Activated CD4-positive, alpha-beta T cell treated with anti-CD3 and anti-CD28 coated beads for 36 hours (primary cell): ENCODE results near the gene CNTN4. TPM values are rescaled to one million over a fixed set of nuclear protein-coding genes. Genes with fewer than 3 reads are reported as not detected.
"Not testable (repeated sequence)": the region's sequence is repeated elsewhere in the genome, so short reads cannot be mapped to it uniquely, and the experiment has no call there.

Source experiments
- ATAC-seq: fragments of 200-7000 bp; cut with Tn5 transposase; one replicate; pipeline ENCODE4 v1.10.0; 2021; ENCODE audit warnings: mild to moderate bottlenecking, moderate library complexity
- CTCF ChIA-PET: fragments of 350-600 bp; sonication (Branson Sonifier 250); formaldehyde crosslinking; loops from one replicate; lab custom pipeline; 2021; ENCODE audit warnings: antibody characterized with exemption; lab: Charles Lee
- POLR2A ChIA-PET: fragments of 350-600 bp; sonication (Branson Sonifier 250); formaldehyde crosslinking; loops from one replicate; lab custom pipeline; 2021; ENCODE audit warnings: antibody characterized with exemption, inconsistent platforms; lab: Charles Lee
- DNase-seq: peaks from one replicate; pipeline ENCODE4 v3.0.0-alpha.2; 2020
- H3K27ac Mint-ChIP-seq: one replicate; pipeline ENCODE4 v1.8.0; 2021; ENCODE audit warnings: mixed read lengths
- H3K27me3 Mint-ChIP-seq: one replicate; pipeline ENCODE4 v1.8.0; 2021; ENCODE audit warnings: mixed read lengths
- H3K36me3 Mint-ChIP-seq: one replicate; pipeline ENCODE4 v1.8.0; 2021; ENCODE audit warnings: low read depth, mixed read lengths
- H3K4me1 Mint-ChIP-seq: one replicate; pipeline ENCODE4 v1.8.0; 2021; ENCODE audit warnings: mixed read lengths
- H3K4me3 Mint-ChIP-seq: one replicate; pipeline ENCODE4 v1.8.0; 2021; ENCODE audit warnings: mild to moderate bottlenecking, moderate library complexity, mixed read lengths
- H3K9me3 Mint-ChIP-seq: one replicate; pipeline ENCODE4 v1.8.0; 2021; ENCODE audit warnings: low read depth, mixed read lengths
- intact Hi-C, 2 experiments: fragments of 100-400 bp; cut with DNase I in 1 of 2; cut with micrococcal nuclease in 1 of 2; formaldehyde crosslinking; loops; one replicate each; pipeline versions ENCODE4 v1.14.2 to v1.15.1; 2022 to 2024; cut with DNase I, micrococcal nuclease
- total RNA-seq, 2 experiments: library from RNA; stranded (reverse); gene quantifications; one replicate each; pipeline ENCODE4 v1.2.3, GENCODE V29; 2021

The CNTN4 gene
- total RNA-seq, result not detected

GRCh38 chr3:2098398-2099027 lies at the start of gene CNTN4:
Gene CNTN4 (plus strand): TSS chr3:2098866.
- ATAC-seq, result peak; percentile 64
- Mint-ChIP-seq H3K4me3 (no peak within 1 kb of the TSS), H3K4me1 (peaks cover 4% of the 10 kb centered on the region), H3K27me3 (peaks cover 56% of the 10 kb centered on the region), H3K9me3 (no peaks in the 10 kb centered on the region), H3K27ac (no peak within 1 kb of the TSS), H3K36me3 (no peaks in the 10 kb centered on the region)
- POLR2A ChIA-PET, result no interaction called here
- DNase-seq, result peak; percentile 53
- CTCF ChIA-PET, result interaction anchor here (0.6 kb wide), 1 partner anchor 95 kb away, joined by 3 read pairs; no protein-coding TSS in a partner anchor
- intact Hi-C loops, result no loop called here

GRCh38 chr3:2061360-2061759 lies 37.3 kb upstream of the CNTN4 start:
- ChIA-PET CTCF (no interaction called here), POLR2A (no interaction called here)
- Mint-ChIP-seq H3K4me1 (no peaks in the 10 kb centered on the region), H3K36me3 (no peaks in the 10 kb centered on the region), H3K9me3 (peaks cover 3% of the 10 kb centered on the region), H3K27me3 (peaks cover 2% of the 10 kb centered on the region), H3K4me3 (no peak overlapping the region), H3K27ac (no peak overlapping the region)
- intact Hi-C loops, result no loop called here
- DNase-seq, result no peak
- ATAC-seq, result no peak

- DNase-seq (no peak), ATAC-seq (no peak)
- Mint-ChIP-seq H3K9me3 (peaks cover 2% of the 10 kb centered on the region), H3K4me3 (no peak overlapping the region), H3K36me3 (no peaks in the 10 kb centered on the region), H3K27me3 (no peaks in the 10 kb centered on the region), H3K27ac (no peak overlapping the region), H3K4me1 (no peaks in the 10 kb centered on the region)
- intact Hi-C loops, result no loop called here
- POLR2A ChIA-PET, result no interaction called here
- CTCF ChIA-PET, result no interaction called here
These were observed 27.1 kb upstream of the CNTN4 start for GRCh38 chr3:2071531-2071930.

GRCh38 chr3:2078821-2079220 lies 19.8 kb upstream of the CNTN4 start:
- Mint-ChIP-seq H3K4me1 (no peaks in the 10 kb centered on the region), H3K9me3 (peaks cover 2% of the 10 kb centered on the region), H3K4me3 (no peak overlapping the region), H3K27me3 (no peaks in the 10 kb centered on the region), H3K36me3 (peaks cover 2% of the 10 kb centered on the region), H3K27ac (no peak overlapping the region)
- POLR2A ChIA-PET, result no interaction called here
- CTCF ChIA-PET, result no interaction called here
- intact Hi-C loops, result no loop called here
- ATAC-seq (no peak), DNase-seq (no peak)

GRCh38 chr3:2082871-2083480 lies 15.7 kb upstream of the CNTN4 start:
- CTCF ChIA-PET, result no interaction called here
- DNase-seq (no peak), ATAC-seq (no peak)
- intact Hi-C loops, result no loop called here
- peaks cover 2% of the 10 kb centered on the region for H3K36me3 Mint-ChIP-seq
- POLR2A ChIA-PET, result no interaction called here
- peaks cover 7% of the 10 kb centered on the region for H3K9me3 Mint-ChIP-seq
- H3K4me3 Mint-ChIP-seq, result no peak overlapping the region
- H3K27ac Mint-ChIP-seq, result no peak overlapping the region
- H3K4me1 Mint-ChIP-seq, result no peaks in the 10 kb centered on the region
- no peaks in the 10 kb centered on the region for H3K27me3 Mint-ChIP-seq

- H3K36me3 Mint-ChIP-seq, H3K4me3 Mint-ChIP-seq, ATAC-seq, H3K9me3 Mint-ChIP-seq, H3K4me1 Mint-ChIP-seq, intact Hi-C loops, POLR2A ChIA-PET, CTCF ChIA-PET, H3K27me3 Mint-ChIP-seq, H3K27ac Mint-ChIP-seq, DNase-seq: not testable (repeated sequence)
These were observed 15.1 kb upstream of the CNTN4 start for GRCh38 chr3:2083558-2083957.

GRCh38 chr3:2090095-2090911 lies 8.4 kb upstream of the CNTN4 start:
- DNase-seq (no peak), ATAC-seq (no peak)
- Mint-ChIP-seq H3K9me3 (no peaks in the 10 kb centered on the region), H3K4me1 (no peaks in the 10 kb centered on the region), H3K4me3 (no peak overlapping the region), H3K27ac (no peak overlapping the region), H3K36me3 (no peaks in the 10 kb centered on the region), H3K27me3 (peaks cover 9% of the 10 kb centered on the region)
- ChIA-PET POLR2A (no interaction called here), CTCF (no interaction called here)
- intact Hi-C loops, result no loop called here

GRCh38 chr3:2092758-2093157 lies 5.9 kb upstream of the CNTN4 start:
- no peaks in the 10 kb centered on the region for H3K36me3 Mint-ChIP-seq
- ChIA-PET CTCF (no interaction called here), POLR2A (no interaction called here)
- no peak overlapping the region for H3K4me3 Mint-ChIP-seq
- no peak for ATAC-seq
- peaks cover 25% of the 10 kb centered on the region for H3K27me3 Mint-ChIP-seq
- H3K27ac Mint-ChIP-seq, result no peak overlapping the region
- H3K4me1 Mint-ChIP-seq, result no peaks in the 10 kb centered on the region
- DNase-seq, result no peak
- no peaks in the 10 kb centered on the region for H3K9me3 Mint-ChIP-seq
- intact Hi-C loops, result no loop called here

GRCh38 chr3:2094941-2095340 lies 3.7 kb upstream of the CNTN4 start:
- ChIA-PET POLR2A (no interaction called here), CTCF (no interaction called here)
- Mint-ChIP-seq H3K4me1 (peaks cover 2% of the 10 kb centered on the region), H3K4me3 (no peak overlapping the region), H3K36me3 (no peaks in the 10 kb centered on the region), H3K27ac (no peak overlapping the region), H3K27me3 (peaks cover 34% of the 10 kb centered on the region), H3K9me3 (no peaks in the 10 kb centered on the region)
- intact Hi-C loops, result no loop called here
- DNase-seq (no peak), ATAC-seq (no peak)

GRCh38 chr3:2096216-2096615 lies 2.5 kb upstream of the CNTN4 start:
- DNase-seq, result no peak
- no peaks in the 10 kb centered on the region for H3K36me3 Mint-ChIP-seq
- H3K4me3 Mint-ChIP-seq, result no peak overlapping the region
- ChIA-PET POLR2A (no interaction called here), CTCF (no interaction called here)
- ATAC-seq, result no peak
- H3K4me1 Mint-ChIP-seq, result peaks cover 4% of the 10 kb centered on the region
- no peak overlapping the region for H3K27ac Mint-ChIP-seq
- intact Hi-C loops, result no loop called here
- H3K27me3 Mint-ChIP-seq, result peaks cover 46% of the 10 kb centered on the region
- H3K9me3 Mint-ChIP-seq, result no peaks in the 10 kb centered on the region

GRCh38 chr3:2097641-2098191 lies 950 bp upstream of the CNTN4 start:
- DNase-seq, result peak; percentile 6
- ChIA-PET POLR2A (no interaction called here), CTCF (no interaction called here)
- no peaks in the 10 kb centered on the region for H3K9me3 Mint-ChIP-seq
- H3K36me3 Mint-ChIP-seq, result no peaks in the 10 kb centered on the region
- H3K4me3 Mint-ChIP-seq, result no peak overlapping the region
- ATAC-seq, result no peak
- peaks cover 55% of the 10 kb centered on the region for H3K27me3 Mint-ChIP-seq
- H3K4me1 Mint-ChIP-seq, result peaks cover 4% of the 10 kb centered on the region
- H3K27ac Mint-ChIP-seq, result no peak overlapping the region
- intact Hi-C loops, result no loop called here
